AG08396 (cell line): ENCODE data around the gene SPEM3.
"Not testable (repeated sequence)": the region's sequence is repeated elsewhere in the genome, so short reads cannot be mapped to it uniquely, and the experiment has no call there.

Experiments
- DNase-seq: peaks from one replicate; pipeline ENCODE4 v3.0.0; 2012; ENCODE audit warnings: low spot score, mixed read lengths

SPEM3 gene

GRCh38 chr17:7442142-7442541, 13.5 kb downstream of the SPEM3 start:
- no peak for DNase-seq

GRCh38 chr17:7443499-7444485, 15.1 kb downstream of the SPEM3 start:
- DNase-seq = peak; percentile 56

- DNase-seq = peak; percentile 81
These were observed 16.3 kb downstream of the SPEM3 start, which contains the start of gene CHRNB1 for GRCh38 chr17:7444682-7445618. TSS of gene CHRNB1 (plus strand) at chr17:7445061. CDS start at chr17:7445128, 67 bp downstream.

- DNase-seq = no peak
These were observed 16.9 kb downstream of the SPEM3 start for GRCh38 chr17:7445619-7445968.

GRCh38 chr17:7448461-7448860, 19.8 kb downstream of the SPEM3 start:
- DNase-seq = no peak

- DNase-seq = no peak
These were observed 31.4 kb downstream of the SPEM3 start for GRCh38 chr17:7459961-7460545.

- DNase-seq = no peak
These were observed 32.4 kb downstream of the SPEM3 start for GRCh38 chr17:7460850-7461660.

GRCh38 chr17:7462474-7463371, 34.1 kb downstream of the SPEM3 start:
- no peak for DNase-seq

- no peak for DNase-seq
These were observed 34.8 kb downstream of the SPEM3 start for GRCh38 chr17:7463372-7463846.

- DNase-seq = no peak
These were observed 35.4 kb downstream of the SPEM3 start for GRCh38 chr17:7464081-7464480.

- no peak for DNase-seq
These were observed 37.1 kb downstream of the SPEM3 start for GRCh38 chr17:7465597-7466275.

- DNase-seq = no peak
These were observed 37.6 kb downstream of the SPEM3 start for GRCh38 chr17:7466318-7466638.

GRCh38 chr17:7466639-7467341, 38.1 kb downstream of the SPEM3 start:
- DNase-seq = peak; percentile 79

- no peak for DNase-seq
These were observed 38.8 kb downstream of the SPEM3 start for GRCh38 chr17:7467498-7467897.

- DNase-seq = no peak
These were observed 39.6 kb downstream of the SPEM3 start for GRCh38 chr17:7468290-7468689.

- DNase-seq = no peak
These were observed 40.2 kb downstream of the SPEM3 start for GRCh38 chr17:7468804-7469389.

- not testable (repeated sequence) for DNase-seq
These were observed 41.2 kb downstream of the SPEM3 start for GRCh38 chr17:7469843-7470242.

GRCh38 chr17:7470457-7470973, 41.9 kb downstream of the SPEM3 start:
- not testable (repeated sequence) for DNase-seq
